SK-N-SH treated with all-trans-retinoic acid at 6 μM for 48 hours (cell line): ENCODE measurements around the gene AGRP.

Experiments
- ATAC-seq: fragments of 200-7000 bp; cut with Tn5 transposase; 3 replicates; pipeline ENCODE4 v1.9.1; 2020; ENCODE audit warnings: mild to moderate bottlenecking, moderate library complexity
- ARNTL ChIP-seq: fragments of 450-650 bp; formaldehyde crosslinking; IDR thresholded peaks from 2 replicates; pipeline ENCODE4 v1.5.0; 2020; ENCODE audit warnings: low read depth, mild to moderate bottlenecking, moderate library complexity, borderline replicate concordance
- BACH2 ChIP-seq: fragments of 250-450 bp; sonication (Bioruptor Pico); IDR thresholded peaks from 2 replicates; pipeline ENCODE4 v1.9.0; 2021; ENCODE audit warnings: mild to moderate bottlenecking, borderline replicate concordance
- CREB5 ChIP-seq: fragments of 250-450 bp; sonication (Bioruptor Pico); IDR thresholded peaks from 2 replicates; pipeline ENCODE4 v1.5.1; 2020; ENCODE audit warnings: low read depth, mild to moderate bottlenecking, moderate library complexity
- CSDC2 ChIP-seq: fragments of 250-450 bp; sonication (Bioruptor Pico); IDR thresholded peaks from 2 replicates; pipeline ENCODE4 v1.5.0; 2020; ENCODE audit warnings: mild to moderate bottlenecking, moderate library complexity
- GLIS3 ChIP-seq: fragments of 250-450 bp; sonication (Bioruptor Pico); IDR thresholded peaks from 2 replicates; pipeline ENCODE4 v1.5.0; 2020; ENCODE audit warnings: mild to moderate bottlenecking, moderate library complexity
- PATZ1 ChIP-seq: fragments of 250-450 bp; sonication (Bioruptor Pico); IDR thresholded peaks from 2 replicates; pipeline ENCODE4 v1.8.0; 2020; ENCODE audit warnings: mild to moderate bottlenecking, moderate library complexity, borderline replicate concordance
- POU6F1 ChIP-seq: fragments of 250-450 bp; sonication (Bioruptor Pico); IDR thresholded peaks from 2 replicates; pipeline ENCODE4 v1.8.0; 2021; ENCODE audit warnings: low read depth, mild to moderate bottlenecking, moderate library complexity, borderline replicate concordance
- PPARA ChIP-seq: fragments of 250-450 bp; sonication (Bioruptor Pico); IDR thresholded peaks from 2 replicates; pipeline ENCODE4 v1.5.0; 2020; ENCODE audit warnings: mild to moderate bottlenecking, borderline replicate concordance
- SNAI2 ChIP-seq: fragments of 250-450 bp; sonication (Bioruptor Pico); IDR thresholded peaks from 2 replicates; pipeline ENCODE4 v1.5.0; 2020; ENCODE audit warnings: mild to moderate bottlenecking, moderate library complexity
- TCF4 ChIP-seq: fragments of 250-450 bp; sonication (Bioruptor Pico); IDR thresholded peaks from 2 replicates; pipeline ENCODE4 v1.8.0; 2021; ENCODE audit warnings: mild to moderate bottlenecking, moderate library complexity, borderline replicate concordance
- TOX ChIP-seq: fragments of 250-450 bp; sonication (Bioruptor Pico); IDR thresholded peaks from 2 replicates; pipeline ENCODE4 v1.8.0; 2021; ENCODE audit warnings: mild to moderate bottlenecking, moderate library complexity, borderline replicate concordance
- TSHZ2 ChIP-seq: fragments of 250-450 bp; sonication (Bioruptor Pico); IDR thresholded peaks from 2 replicates; pipeline ENCODE4 v1.5.0; 2020; ENCODE audit warnings: mild to moderate bottlenecking, moderate library complexity
- ZC3H10 ChIP-seq: fragments of 250-450 bp; sonication (Bioruptor Pico); IDR thresholded peaks from 2 replicates; pipeline ENCODE4 v1.5.1; 2021; ENCODE audit warnings: mild to moderate bottlenecking, moderate library complexity
- ZFP3 ChIP-seq: fragments of 250-450 bp; sonication (Bioruptor Pico); IDR thresholded peaks from 2 replicates; pipeline ENCODE4 v1.5.0; 2020; ENCODE audit warnings: mild to moderate bottlenecking, moderate library complexity
- ZNF565 ChIP-seq: fragments of 450-650 bp; formaldehyde crosslinking; conservative IDR thresholded peaks from 2 replicates; pipeline ENCODE4 v1.5.0; 2020; ENCODE audit warnings: low read depth, mild to moderate bottlenecking, moderate library complexity
- ZNF70 ChIP-seq: fragments of 450-650 bp; formaldehyde crosslinking; IDR thresholded peaks from 2 replicates; pipeline ENCODE4 v1.5.0; 2020; ENCODE audit warnings: mild to moderate bottlenecking, moderate library complexity
- ZNF8 ChIP-seq: fragments of 450-650 bp; formaldehyde crosslinking; IDR thresholded peaks from 2 replicates; pipeline ENCODE4 v1.5.0; 2020; ENCODE audit warnings: mild to moderate bottlenecking, moderate library complexity
- TF ChIP-seq, protein P1 (sequence below): fragments of 250-450 bp; sonication (Bioruptor Pico); IDR thresholded peaks from 2 replicates; pipeline ENCODE4 v1.5.1; 2021; ENCODE audit warnings: mild to moderate bottlenecking, moderate library complexity

The AGRP gene

GRCh38 chr16:67436640-67437193 lies 46.6 kb downstream of the AGRP start:
- TF ChIP-seq PATZ1 (CRISPR knock-in tag) (no peak), SNAI2 (CRISPR knock-in tag) (no peak), TOX (CRISPR knock-in tag) (no peak), GLIS3 (CRISPR knock-in tag) (no peak), ZC3H10 (no peak), CSDC2 (no peak)
- ATAC-seq: no peak

GRCh38 chr16:67435758-67436164 lies 47.6 kb downstream of the AGRP start:
- TF ChIP-seq ZNF70 (CRISPR knock-in tag): no peak
- no peak for TF ChIP-seq TCF4 (CRISPR knock-in tag)
- TF ChIP-seq ZNF8: no peak
- TF ChIP-seq POU6F1 (CRISPR knock-in tag): no peak
- no peak for TF ChIP-seq TSHZ2
- TF ChIP-seq, protein P1, sequence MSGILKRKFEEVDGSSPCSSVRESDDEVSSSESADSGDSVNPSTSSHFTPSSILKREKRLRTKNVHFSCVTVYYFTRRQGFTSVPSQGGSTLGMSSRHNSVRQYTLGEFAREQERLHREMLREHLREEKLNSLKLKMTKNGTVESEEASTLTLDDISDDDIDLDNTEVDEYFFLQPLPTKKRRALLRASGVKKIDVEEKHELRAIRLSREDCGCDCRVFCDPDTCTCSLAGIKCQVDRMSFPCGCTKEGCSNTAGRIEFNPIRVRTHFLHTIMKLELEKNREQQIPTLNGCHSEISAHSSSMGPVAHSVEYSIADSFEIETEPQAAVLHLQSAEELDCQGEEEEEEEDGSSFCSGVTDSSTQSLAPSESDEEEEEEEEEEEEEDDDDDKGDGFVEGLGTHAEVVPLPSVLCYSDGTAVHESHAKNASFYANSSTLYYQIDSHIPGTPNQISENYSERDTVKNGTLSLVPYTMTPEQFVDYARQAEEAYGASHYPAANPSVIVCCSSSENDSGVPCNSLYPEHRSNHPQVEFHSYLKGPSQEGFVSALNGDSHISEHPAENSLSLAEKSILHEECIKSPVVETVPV (CRISPR knock-in tag): no peak
- TF ChIP-seq ZC3H10: no peak
- TF ChIP-seq ZFP3 (CRISPR knock-in tag): no peak
- no peak for TF ChIP-seq ZNF565 (CRISPR knock-in tag)
- no peak for TF ChIP-seq GLIS3 (CRISPR knock-in tag)
- no peak for TF ChIP-seq CREB5 (CRISPR knock-in tag)
- TF ChIP-seq SNAI2 (CRISPR knock-in tag): no peak
- no peak for TF ChIP-seq BACH2
- TF ChIP-seq ARNTL (CRISPR knock-in tag): no peak
- TF ChIP-seq TOX (CRISPR knock-in tag): no peak
- no peak for TF ChIP-seq PPARA

GRCh38 chr16:67433131-67433719 lies 50.1 kb downstream of the AGRP start:
- no peak for ATAC-seq
- TF ChIP-seq TSHZ2 (no peak), ZFP3 (CRISPR knock-in tag) (no peak), ZNF8 (no peak)

More at GRCh38 chr16:67435758-67436164, 47.6 kb downstream of the AGRP start:
- ATAC-seq: no peak
